Lung (tissue), 12 donors: ENCODE results near the gene VEGFC. TPM values are rescaled to one million over a fixed set of nuclear protein-coding genes. Genes with fewer than 3 reads are reported as not detected.

Source experiments
- ATAC-seq: fragments of 200-7000 bp; cut with Tn5 transposase; one replicate; pipeline ENCODE4 v1.9.1; 2020; ENCODE audit warnings: moderate number of reproducible peaks; ENCODE audit not compliant: insufficient read depth, low FRiP score
- DNase-seq, 3 donors: peaks; one replicate each; pipeline ENCODE4 v3.0.0-alpha.2; 2013 to 2017
- H3K27ac ChIP-seq, 2 donors: one replicate each; pipeline ENCODE4 v1.5.1; 2013; ENCODE audit warnings: mild to moderate bottlenecking in 2 of 2, moderate library complexity in 2 of 2, control low read depth in 1 of 2, inconsistent platforms in 1 of 2, low read depth in 1 of 2, low read length in 1 of 2
- H3K27me3 ChIP-seq, 3 donors: one replicate each; pipeline ENCODE4 v1.5.1; 2013; ENCODE audit warnings: low read length in 2 of 3; ENCODE audit not compliant: control insufficient read depth in 3 of 3, insufficient read depth in 3 of 3
- H3K36me3 ChIP-seq, 4 donors: one replicate each; pipeline ENCODE4 v1.5.1; 2013; ENCODE audit warnings: low read length in 4 of 4, mild to moderate bottlenecking in 1 of 4, moderate library complexity in 1 of 4; ENCODE audit not compliant: control insufficient read depth in 4 of 4, insufficient read depth in 4 of 4
- H3K4me1 ChIP-seq, 5 donors: one replicate each; pipeline ENCODE4 v1.5.1; 2013; ENCODE audit warnings: low read length in 5 of 5, mild to moderate bottlenecking in 2 of 5, moderate library complexity in 1 of 5; ENCODE audit not compliant: control insufficient read depth in 5 of 5, insufficient read depth in 5 of 5
- H3K4me3 ChIP-seq: one replicate; pipeline ENCODE4 v1.5.1; 2013; ENCODE audit warnings: mild to moderate bottlenecking, control low read depth, moderate library complexity
- H3K9ac ChIP-seq, 2 donors: one replicate each; pipeline ENCODE4 v1.5.1; 2013; ENCODE audit warnings: low read length in 2 of 2, control low read depth in 1 of 2; ENCODE audit not compliant: insufficient read depth in 1 of 2
- H3K9me3 ChIP-seq, 4 donors: one replicate each; pipeline ENCODE4 v1.5.1; 2013; ENCODE audit warnings: low read length in 3 of 4, mild to moderate bottlenecking in 1 of 4, moderate library complexity in 1 of 4; ENCODE audit not compliant: control insufficient read depth in 4 of 4, insufficient read depth in 3 of 4
- WGBS, 2 donors: extraction: QIAGEN DNeasy Blood & Tissue Kit; methylation state at CpG; one replicate each; pipeline ENCODE4 v1.1.7; 2013; 5-methylcytosine and 5-hydroxymethylcytosine counted together
- polyA plus RNA-seq, 2 donors: library from polyadenylated mRNA; stranded (reverse); fragments of 200-250 nt; gene quantifications; one replicate each; pipeline ENCODE4 v1.2.1, GENCODE V29; 2013
- total RNA-seq, 2 donors: library from RNA; depleted of rRNA in 1 of 2; stranded (reverse); fragments of >200 nt in 1 of 2; gene quantifications; one replicate each; pipeline ENCODE4 v1.2.1, GENCODE V29; 2014 to 2021
- TF ChIP-seq, protein P1 (sequence below): IDR thresholded peaks from 2 replicates; pipeline ENCODE4 v1.5.1; 2012; ENCODE audit warnings: mild to moderate bottlenecking; ENCODE audit errors: control extremely low read depth, extremely low read depth
- donor health status: control.
- donor health status: control.
- donor health status: Bipolar disorder and iron deficiency.
- donor health status: healthy.
- donor health status: DM: yes; HTN: yes; CAD: no.

Gene VEGFC
- total and polyA plus RNA-seq, 4 donors: 4.4 to 22.5 (median 11.1) TPM

DNA sequence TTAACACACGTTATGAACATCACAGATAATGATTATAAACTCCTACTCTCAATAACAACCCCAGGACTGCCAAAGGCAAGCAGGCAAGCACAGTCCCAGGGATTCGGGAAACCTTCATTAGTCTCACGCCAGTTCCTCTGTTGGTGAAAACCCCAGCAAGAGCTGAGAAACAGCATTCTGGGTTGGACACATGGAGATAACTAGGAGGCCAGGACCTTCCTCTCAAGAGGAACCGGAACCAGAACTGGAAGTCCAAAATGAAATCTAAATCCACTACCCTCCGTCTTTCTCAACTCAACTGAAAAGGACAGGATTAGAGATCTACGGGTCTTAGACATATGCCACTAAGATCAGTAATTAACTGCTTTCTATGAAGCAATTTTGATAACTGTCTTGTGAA, 3.8 kb downstream of the VEGFC start:
- Histone ChIP-seq H3K4me1 (peaks cover 0 to 24% (median 10%) of the 10 kb centered on the region in 5 donors), H3K4me3 (no peak overlapping the region), H3K36me3 (no peaks in the 10 kb centered on the region), H3K9ac (no peak overlapping the region), H3K27ac (peak overlapping the region in 1 of 2 donors; percentile 11), H3K27me3 (no peaks in the 10 kb centered on the region), H3K9me3 (peaks cover 0 to 2% (median 0%) of the 10 kb centered on the region in 4 donors)
- TF ChIP-seq, protein P1, sequence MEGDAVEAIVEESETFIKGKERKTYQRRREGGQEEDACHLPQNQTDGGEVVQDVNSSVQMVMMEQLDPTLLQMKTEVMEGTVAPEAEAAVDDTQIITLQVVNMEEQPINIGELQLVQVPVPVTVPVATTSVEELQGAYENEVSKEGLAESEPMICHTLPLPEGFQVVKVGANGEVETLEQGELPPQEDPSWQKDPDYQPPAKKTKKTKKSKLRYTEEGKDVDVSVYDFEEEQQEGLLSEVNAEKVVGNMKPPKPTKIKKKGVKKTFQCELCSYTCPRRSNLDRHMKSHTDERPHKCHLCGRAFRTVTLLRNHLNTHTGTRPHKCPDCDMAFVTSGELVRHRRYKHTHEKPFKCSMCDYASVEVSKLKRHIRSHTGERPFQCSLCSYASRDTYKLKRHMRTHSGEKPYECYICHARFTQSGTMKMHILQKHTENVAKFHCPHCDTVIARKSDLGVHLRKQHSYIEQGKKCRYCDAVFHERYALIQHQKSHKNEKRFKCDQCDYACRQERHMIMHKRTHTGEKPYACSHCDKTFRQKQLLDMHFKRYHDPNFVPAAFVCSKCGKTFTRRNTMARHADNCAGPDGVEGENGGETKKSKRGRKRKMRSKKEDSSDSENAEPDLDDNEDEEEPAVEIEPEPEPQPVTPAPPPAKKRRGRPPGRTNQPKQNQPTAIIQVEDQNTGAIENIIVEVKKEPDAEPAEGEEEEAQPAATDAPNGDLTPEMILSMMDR: no peak
- no peak for ATAC-seq
- no peak for DNase-seq
- 82 to 90% methylated on average over 6 of the region's 6 CpGs for WGBS, 2 donors

DNA sequence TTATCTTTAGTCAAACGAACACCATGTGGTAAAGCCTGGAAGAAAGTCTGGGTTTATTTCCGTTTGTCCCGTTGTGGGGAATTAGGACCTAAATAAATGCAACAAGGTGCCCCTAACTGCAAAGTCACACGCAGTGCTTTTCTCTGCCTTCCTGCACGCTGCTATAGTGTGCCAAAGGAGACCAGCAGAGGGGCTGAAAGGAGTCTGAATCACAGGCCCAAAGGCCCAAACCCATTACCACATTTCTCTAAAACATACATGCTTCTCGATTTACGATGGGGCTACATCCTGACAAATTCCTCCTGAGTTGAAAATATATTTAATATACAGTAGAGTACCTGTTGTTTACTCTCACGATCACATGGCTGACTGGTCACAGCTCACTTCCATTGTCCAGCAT, 4.5 kb downstream of the VEGFC start:
- no peak overlapping the region for H3K4me3 ChIP-seq
- peaks cover 0 to 2% (median 0%) of the 10 kb centered on the region in 4 donors for H3K9me3 ChIP-seq
- no peak overlapping the region for H3K27ac ChIP-seq
- H3K9ac ChIP-seq: no peak overlapping the region
- no peaks in the 10 kb centered on the region for H3K27me3 ChIP-seq
- ATAC-seq (no peak), DNase-seq (no peak)
- TF ChIP-seq, protein P1: no peak
- 74 to 83% methylated on average over 8 of the region's 8 CpGs for WGBS, 2 donors
- no peaks in the 10 kb centered on the region for H3K36me3 ChIP-seq
- peaks cover 0 to 17% (median 10%) of the 10 kb centered on the region in 5 donors for H3K4me1 ChIP-seq

DNA sequence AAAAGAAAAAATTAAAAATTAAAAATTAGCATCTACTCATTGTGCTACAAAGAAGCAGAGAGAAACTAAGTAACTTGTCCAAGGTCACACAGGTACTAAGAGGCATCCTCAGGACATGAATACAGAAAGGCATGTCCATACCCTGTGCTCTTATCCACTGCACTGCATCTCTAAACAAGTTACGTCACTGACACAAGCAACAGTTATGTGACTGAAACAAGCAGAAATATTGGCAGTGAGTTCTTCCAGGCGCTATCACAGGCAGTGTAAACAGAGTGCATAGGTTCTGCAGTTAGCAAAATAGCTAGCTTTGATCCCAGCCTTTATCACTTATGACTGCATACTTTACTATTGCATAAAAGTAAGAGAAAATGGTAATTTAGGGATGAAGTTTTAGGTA, 7.9 kb downstream of the VEGFC start:
- H3K9ac ChIP-seq: no peak overlapping the region
- H3K36me3 ChIP-seq: no peaks in the 10 kb centered on the region
- peaks cover 0 to 20% (median 9%) of the 10 kb centered on the region in 5 donors for H3K4me1 ChIP-seq
- ATAC-seq (no peak), DNase-seq (peak; percentile 42 to 85 (median 75))
- TF ChIP-seq, protein P1: no peak
- H3K27ac ChIP-seq: no peak overlapping the region
- H3K4me3 ChIP-seq: no peak overlapping the region
- H3K27me3 ChIP-seq: no peaks in the 10 kb centered on the region
- WGBS, 2 donors: 61 to 65% methylated on average over 2 of the region's 2 CpGs
- no peaks in the 10 kb centered on the region for H3K9me3 ChIP-seq

DNA sequence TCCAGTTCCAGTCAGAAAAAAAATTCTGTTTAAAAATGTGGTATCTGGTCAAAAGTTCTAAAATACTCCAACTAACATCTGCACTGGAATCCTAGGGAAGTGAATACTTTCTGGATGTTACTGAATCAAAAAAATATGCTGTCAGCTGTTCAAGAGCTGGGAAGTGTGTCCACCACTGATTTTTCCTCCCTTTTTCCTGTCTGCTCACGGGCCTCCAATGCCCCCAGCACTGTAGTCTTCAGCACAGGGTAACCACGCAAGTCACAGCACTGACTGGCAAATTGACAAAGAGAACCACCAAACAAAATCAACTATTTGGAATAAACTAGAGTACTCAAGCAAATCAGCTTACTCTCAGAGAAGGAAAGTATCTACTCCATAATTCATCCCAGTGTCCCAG, 9.9 kb downstream of the VEGFC start:
- ATAC-seq: no peak
- no peak overlapping the region for H3K9ac ChIP-seq
- H3K9me3 ChIP-seq: no peaks in the 10 kb centered on the region
- H3K4me3 ChIP-seq: no peak overlapping the region
- 44 to 48% methylated on average over 2 of the region's 2 CpGs for WGBS, 2 donors
- no peak for DNase-seq
- H3K4me1 ChIP-seq: peaks cover 0 to 24% (median 15%) of the 10 kb centered on the region in 5 donors
- H3K27me3 ChIP-seq: no peaks in the 10 kb centered on the region
- H3K27ac ChIP-seq: no peak overlapping the region
- no peaks in the 10 kb centered on the region for H3K36me3 ChIP-seq
- TF ChIP-seq, protein P1: no peak
